Stimulated activated CD4-positive, alpha-beta T cell treated with anti-CD3 and anti-CD28 coated beads, Interleukin-2, amount 100 ng/mL, for 24 hours (primary cell): Measurements from ENCODE around the gene ARSA.

ENCODE experiments used
- DNase-seq, 2 donors: peaks; one replicate each; pipeline ENCODE4 v3.0.0-alpha.2; 2020

Gene ARSA

GRCh38 chr22:50577987-50578775 is 49.8 kb downstream of the ARSA start, which contains the start of gene CPT1B:
Gene CPT1B (minus strand): TSS chr22:50578427. CDS start chr22:50577915, 512 bp downstream.
- no peak for DNase-seq

- no peak for DNase-seq
These were observed 50.3 kb downstream of the ARSA start for GRCh38 chr22:50577697-50577986.

- no peak for DNase-seq
These were observed 50.9 kb downstream of the ARSA start for GRCh38 chr22:50576806-50577696.

GRCh38 chr22:50576070-50576469 is 51.9 kb downstream of the ARSA start:
- no peak for DNase-seq

GRCh38 chr22:50575426-50575941 is 52.5 kb downstream of the ARSA start:
- DNase-seq, result no peak
